ENCODE results near the gene CDH16. TPM values are rescaled to one million over a fixed set of nuclear protein-coding genes. Genes with fewer than 3 reads are reported as not detected.

The CDH16 gene, protein sequence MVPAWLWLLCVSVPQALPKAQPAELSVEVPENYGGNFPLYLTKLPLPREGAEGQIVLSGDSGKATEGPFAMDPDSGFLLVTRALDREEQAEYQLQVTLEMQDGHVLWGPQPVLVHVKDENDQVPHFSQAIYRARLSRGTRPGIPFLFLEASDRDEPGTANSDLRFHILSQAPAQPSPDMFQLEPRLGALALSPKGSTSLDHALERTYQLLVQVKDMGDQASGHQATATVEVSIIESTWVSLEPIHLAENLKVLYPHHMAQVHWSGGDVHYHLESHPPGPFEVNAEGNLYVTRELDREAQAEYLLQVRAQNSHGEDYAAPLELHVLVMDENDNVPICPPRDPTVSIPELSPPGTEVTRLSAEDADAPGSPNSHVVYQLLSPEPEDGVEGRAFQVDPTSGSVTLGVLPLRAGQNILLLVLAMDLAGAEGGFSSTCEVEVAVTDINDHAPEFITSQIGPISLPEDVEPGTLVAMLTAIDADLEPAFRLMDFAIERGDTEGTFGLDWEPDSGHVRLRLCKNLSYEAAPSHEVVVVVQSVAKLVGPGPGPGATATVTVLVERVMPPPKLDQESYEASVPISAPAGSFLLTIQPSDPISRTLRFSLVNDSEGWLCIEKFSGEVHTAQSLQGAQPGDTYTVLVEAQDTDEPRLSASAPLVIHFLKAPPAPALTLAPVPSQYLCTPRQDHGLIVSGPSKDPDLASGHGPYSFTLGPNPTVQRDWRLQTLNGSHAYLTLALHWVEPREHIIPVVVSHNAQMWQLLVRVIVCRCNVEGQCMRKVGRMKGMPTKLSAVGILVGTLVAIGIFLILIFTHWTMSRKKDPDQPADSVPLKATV
- 0.04 TPM in 2 replicates for polyA plus RNA-seq (2013)

DNA sequence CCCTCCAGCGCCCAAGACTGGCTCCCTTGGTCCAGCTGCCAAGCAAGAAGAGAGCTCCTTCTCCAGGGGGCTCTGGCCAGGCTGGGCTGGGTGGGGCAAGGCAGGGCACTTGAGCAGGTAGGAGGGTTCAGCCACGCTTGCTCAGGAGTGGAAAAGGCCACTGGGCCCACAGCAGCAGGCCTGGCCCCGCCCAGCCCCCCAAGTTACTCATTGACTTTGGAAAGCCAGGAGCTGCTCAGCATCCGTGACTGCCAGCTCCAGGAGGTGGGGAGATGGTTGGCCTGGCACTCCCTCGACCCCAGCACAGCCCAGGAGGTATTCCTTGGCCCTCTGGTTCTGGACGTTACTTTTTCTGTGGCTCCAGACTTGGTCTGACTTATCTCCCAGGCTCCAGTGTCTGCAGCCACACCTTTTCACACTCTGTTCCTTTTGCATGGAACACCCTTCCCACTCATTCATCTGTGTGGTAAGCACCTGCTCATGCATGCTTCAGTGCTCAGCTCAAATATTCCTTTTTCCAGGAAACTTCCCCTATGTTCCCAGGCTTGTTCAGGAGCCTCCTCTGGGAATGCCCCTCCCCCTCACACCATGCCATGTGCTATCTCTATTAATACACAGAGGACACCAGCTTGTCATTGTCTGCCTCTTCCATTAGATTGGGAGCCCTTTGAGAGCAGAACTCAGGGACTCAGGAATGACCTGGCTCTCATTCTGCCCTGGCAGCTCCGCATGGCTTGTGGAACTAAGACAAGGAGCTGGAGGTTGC, at the start of gene CDH16:
Gene CDH16, minus strand, starts transcription at position 83 of the 766 bp plus-strand sequence. CDS start 820 bp downstream, outside the sequence.
- no peak within 1 kb of the TSS for H3K14ac ChIP-seq (ENCODE audit: low read length)
- H3K4me1 ChIP-seq (ENCODE audit: control insufficient read depth in 1 of 2, insufficient read depth in 2 of 2, low read length in 2 of 2) = no peaks in the 10 kb centered on the region
- DNase-seq = peak; percentile 52 to 57
- H3K79me2 ChIP-seq (ENCODE audit: control insufficient read depth, insufficient read depth, low read length, poor library complexity) = no peaks in the 10 kb centered on the region
- H3K9ac ChIP-seq (ENCODE audit: low read length) = no peak within 1 kb of the TSS
- H3K9me3 ChIP-seq (ENCODE audit: insufficient read depth, low read depth, low read length) = peaks cover 3% of the 10 kb centered on the region
- no CpG with 5 or more reads among the region's 7 CpGs for WGBS (ENCODE audit: extremely low coverage, insufficient coverage, insufficient read length)
- no peak within 1 kb of the TSS for H3K4me2 ChIP-seq (ENCODE audit: low read length)
- no peak within 1 kb of the TSS for H3K4ac ChIP-seq (ENCODE audit: low read depth, low read length)
- no peak within 1 kb of the TSS for H4K8ac ChIP-seq (ENCODE audit: low read depth, low read length)
- H3K79me1 ChIP-seq (ENCODE audit: low read length) = no peaks in the 10 kb centered on the region
- no peak within 1 kb of the TSS for H3K18ac ChIP-seq (ENCODE audit: low read length)
- H3K4me3 ChIP-seq (ENCODE audit: low read depth, low read length) = no peak within 1 kb of the TSS
- peaks cover 4% of the 10 kb centered on the region for H3K27me3 ChIP-seq (ENCODE audit: insufficient read depth, low read length)
- H2BK12ac ChIP-seq (ENCODE audit: low read length) = no peak within 1 kb of the TSS
- H4K12ac ChIP-seq (ENCODE audit: low read depth, low read length) = no peak within 1 kb of the TSS
- H3K23ac ChIP-seq (ENCODE audit: low read length) = no peak within 1 kb of the TSS
- H2BK5ac ChIP-seq (ENCODE audit: low read depth, low read length, poor library complexity) = no peak within 1 kb of the TSS
- H3K27ac ChIP-seq (ENCODE audit: low read depth, low read length) = no peak within 1 kb of the TSS
- no peak within 1 kb of the TSS for H4K91ac ChIP-seq (ENCODE audit: low read depth, low read length)
- no peak within 1 kb of the TSS for H2AFZ ChIP-seq (ENCODE audit: insufficient read depth, low read length, poor library complexity)
- H2AK5ac ChIP-seq (ENCODE audit: low read length) = no peak within 1 kb of the TSS
- H2BK120ac ChIP-seq (ENCODE audit: insufficient read depth, low read length, poor library complexity) = no peak within 1 kb of the TSS
- no peaks in the 10 kb centered on the region for H3K36me3 ChIP-seq (ENCODE audit: control insufficient read depth in 1 of 2, insufficient read depth in 2 of 2, low read length in 2 of 2)

- no peaks in the 10 kb centered on the region for H3K4me1 ChIP-seq (ENCODE audit: control insufficient read depth in 1 of 2, insufficient read depth in 2 of 2, low read length in 2 of 2)
- H3K9ac ChIP-seq (ENCODE audit: low read length) = no peak overlapping the region
- H2BK5ac ChIP-seq (ENCODE audit: low read depth, low read length, poor library complexity) = no peak overlapping the region
- no peak for DNase-seq
- no peak overlapping the region for H3K23ac ChIP-seq (ENCODE audit: low read length)
- no peak overlapping the region for H4K12ac ChIP-seq (ENCODE audit: low read depth, low read length)
- no peak overlapping the region for H4K91ac ChIP-seq (ENCODE audit: low read depth, low read length)
- H3K27ac ChIP-seq (ENCODE audit: low read depth, low read length) = no peak overlapping the region
- H2AFZ ChIP-seq (ENCODE audit: insufficient read depth, low read length, poor library complexity) = no peak overlapping the region
- H2BK120ac ChIP-seq (ENCODE audit: insufficient read depth, low read length, poor library complexity) = no peak overlapping the region
- no peak overlapping the region for H3K18ac ChIP-seq (ENCODE audit: low read length)
- H3K27me3 ChIP-seq (ENCODE audit: insufficient read depth, low read length) = no peaks in the 10 kb centered on the region
- H3K4me2 ChIP-seq (ENCODE audit: low read length) = no peak overlapping the region
- no peaks in the 10 kb centered on the region for H3K79me2 ChIP-seq (ENCODE audit: control insufficient read depth, insufficient read depth, low read length, poor library complexity)
- no peak overlapping the region for H3K14ac ChIP-seq (ENCODE audit: low read length)
- no peak overlapping the region for H4K8ac ChIP-seq (ENCODE audit: low read depth, low read length)
- no peaks in the 10 kb centered on the region for H3K9me3 ChIP-seq (ENCODE audit: insufficient read depth, low read depth, low read length)
- H3K4me3 ChIP-seq (ENCODE audit: low read depth, low read length) = no peak overlapping the region
- H3K79me1 ChIP-seq (ENCODE audit: low read length) = no peaks in the 10 kb centered on the region
- no CpG with 5 or more reads among the region's 6 CpGs for WGBS (ENCODE audit: extremely low coverage, insufficient coverage, insufficient read length)
- no peak overlapping the region for H2BK12ac ChIP-seq (ENCODE audit: low read length)
- no peak overlapping the region for H2AK5ac ChIP-seq (ENCODE audit: low read length)
- no peak overlapping the region for H3K4ac ChIP-seq (ENCODE audit: low read depth, low read length)
- no peaks in the 10 kb centered on the region for H3K36me3 ChIP-seq (ENCODE audit: control insufficient read depth in 1 of 2, insufficient read depth in 2 of 2, low read length in 2 of 2)
These were observed 45.4 kb upstream of the CDH16 start for GRCh38 chr16:66964049-66964448.

- H4K91ac ChIP-seq (ENCODE audit: low read depth, low read length) = no peak overlapping the region
- H3K79me1 ChIP-seq (ENCODE audit: low read length) = no peaks in the 10 kb centered on the region
- no peak overlapping the region for H3K9ac ChIP-seq (ENCODE audit: low read length)
- no peak overlapping the region for H3K18ac ChIP-seq (ENCODE audit: low read length)
- H4K8ac ChIP-seq (ENCODE audit: low read depth, low read length) = no peak overlapping the region
- H3K9me3 ChIP-seq (ENCODE audit: insufficient read depth, low read depth, low read length) = no peaks in the 10 kb centered on the region
- H3K79me2 ChIP-seq (ENCODE audit: control insufficient read depth, insufficient read depth, low read length, poor library complexity) = no peaks in the 10 kb centered on the region
- no peaks in the 10 kb centered on the region for H3K4me1 ChIP-seq (ENCODE audit: control insufficient read depth in 1 of 2, insufficient read depth in 2 of 2, low read length in 2 of 2)
- WGBS (ENCODE audit: extremely low coverage, insufficient coverage, insufficient read length) = no CpG with 5 or more reads among the region's 5 CpGs
- no peak overlapping the region for H4K12ac ChIP-seq (ENCODE audit: low read depth, low read length)
- H3K4me2 ChIP-seq (ENCODE audit: low read length) = no peak overlapping the region
- no peaks in the 10 kb centered on the region for H3K36me3 ChIP-seq (ENCODE audit: control insufficient read depth in 1 of 2, insufficient read depth in 2 of 2, low read length in 2 of 2)
- H2AFZ ChIP-seq (ENCODE audit: insufficient read depth, low read length, poor library complexity) = no peak overlapping the region
- no peak overlapping the region for H3K23ac ChIP-seq (ENCODE audit: low read length)
- H3K27me3 ChIP-seq (ENCODE audit: insufficient read depth, low read length) = no peaks in the 10 kb centered on the region
- no peak overlapping the region for H2AK5ac ChIP-seq (ENCODE audit: low read length)
- no peak overlapping the region for H2BK5ac ChIP-seq (ENCODE audit: low read depth, low read length, poor library complexity)
- H2BK12ac ChIP-seq (ENCODE audit: low read length) = no peak overlapping the region
- H3K27ac ChIP-seq (ENCODE audit: low read depth, low read length) = no peak overlapping the region
- H3K14ac ChIP-seq (ENCODE audit: low read length) = no peak overlapping the region
- H3K4me3 ChIP-seq (ENCODE audit: low read depth, low read length) = no peak overlapping the region
- no peak overlapping the region for H3K4ac ChIP-seq (ENCODE audit: low read depth, low read length)
- DNase-seq = no peak
- no peak overlapping the region for H2BK120ac ChIP-seq (ENCODE audit: insufficient read depth, low read length, poor library complexity)
These were observed 43.2 kb upstream of the CDH16 start for GRCh38 chr16:66961914-66962313.

- H4K91ac ChIP-seq (ENCODE audit: low read depth, low read length) = no peak within 1 kb of the TSS
- H3K23ac ChIP-seq (ENCODE audit: low read length) = no peak within 1 kb of the TSS
- H2BK12ac ChIP-seq (ENCODE audit: low read length) = no peak within 1 kb of the TSS
- no peak within 1 kb of the TSS for H3K14ac ChIP-seq (ENCODE audit: low read length)
- DNase-seq = peak; percentile 62 to 71
- no peaks in the 10 kb centered on the region for H3K27me3 ChIP-seq (ENCODE audit: insufficient read depth, low read length)
- H2AK5ac ChIP-seq (ENCODE audit: low read length) = no peak within 1 kb of the TSS
- H3K79me1 ChIP-seq (ENCODE audit: low read length) = no peaks in the 10 kb centered on the region
- no peak within 1 kb of the TSS for H4K8ac ChIP-seq (ENCODE audit: low read depth, low read length)
- H2AFZ ChIP-seq (ENCODE audit: insufficient read depth, low read length, poor library complexity) = no peak within 1 kb of the TSS
- H4K12ac ChIP-seq (ENCODE audit: low read depth, low read length) = no peak within 1 kb of the TSS
- no peak within 1 kb of the TSS for H3K4me3 ChIP-seq (ENCODE audit: low read depth, low read length)
- no peak within 1 kb of the TSS for H3K4ac ChIP-seq (ENCODE audit: low read depth, low read length)
- H3K18ac ChIP-seq (ENCODE audit: low read length) = no peak within 1 kb of the TSS
- H3K4me2 ChIP-seq (ENCODE audit: low read length) = no peak within 1 kb of the TSS
- no peak within 1 kb of the TSS for H2BK120ac ChIP-seq (ENCODE audit: insufficient read depth, low read length, poor library complexity)
- no peaks in the 10 kb centered on the region for H3K79me2 ChIP-seq (ENCODE audit: control insufficient read depth, insufficient read depth, low read length, poor library complexity)
- H3K27ac ChIP-seq (ENCODE audit: low read depth, low read length) = no peak within 1 kb of the TSS
- H3K4me1 ChIP-seq (ENCODE audit: control insufficient read depth in 1 of 2, insufficient read depth in 2 of 2, low read length in 2 of 2) = no peaks in the 10 kb centered on the region
- no peak within 1 kb of the TSS for H3K9ac ChIP-seq (ENCODE audit: low read length)
- WGBS (ENCODE audit: extremely low coverage, insufficient coverage, insufficient read length) = no CpG with 5 or more reads among the region's 16 CpGs
- no peaks in the 10 kb centered on the region for H3K9me3 ChIP-seq (ENCODE audit: insufficient read depth, low read depth, low read length)
- no peaks in the 10 kb centered on the region for H3K36me3 ChIP-seq (ENCODE audit: control insufficient read depth in 1 of 2, insufficient read depth in 2 of 2, low read length in 2 of 2)
- no peak within 1 kb of the TSS for H2BK5ac ChIP-seq (ENCODE audit: low read depth, low read length, poor library complexity)
These were observed 42.5 kb upstream of the CDH16 start, which contains the start of gene CES3 for GRCh38 chr16:66961065-66961744. TSS of gene CES3 (plus strand) at chr16:66961266. CDS start at chr16:66961308, 42 bp downstream.

Measured in trophoblast cell (in vitro differentiated cells and primary cell).